NCI-H446 treated with DMSO at 0.1 percent for 48 hours (cell line): Measurements from ENCODE around the gene SS18.

Experiments used
- DNase-seq: peaks from one replicate; lab custom pipeline; 2025; lab: John Stamatoyannopoulos, UW

SS18 gene

DNA sequence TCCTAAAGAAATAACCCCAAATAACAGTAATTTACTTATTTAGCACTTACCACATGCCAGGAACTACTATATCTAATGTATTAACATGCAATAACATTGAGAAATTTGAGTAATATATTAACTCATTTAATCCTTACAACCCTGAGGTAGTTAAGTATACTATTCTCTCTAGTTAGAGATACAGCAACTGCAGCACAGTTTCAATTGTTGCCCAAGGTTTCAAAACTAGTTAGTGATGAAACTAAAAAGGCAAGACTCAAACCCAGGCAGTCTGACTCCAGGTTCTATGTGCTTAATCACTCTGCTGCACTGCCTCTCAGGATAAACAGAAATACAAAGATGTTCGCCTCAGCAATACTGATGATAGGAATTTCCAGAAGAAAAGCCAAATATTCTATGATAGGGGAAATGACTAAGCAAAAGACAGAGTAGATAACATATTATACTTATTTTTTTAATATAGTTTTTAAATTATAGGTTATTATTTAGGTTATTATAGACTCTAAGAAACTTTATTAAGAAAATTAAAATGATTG lies 88.0 kb downstream of the SS18 start:
- no peak for DNase-seq

DNA sequence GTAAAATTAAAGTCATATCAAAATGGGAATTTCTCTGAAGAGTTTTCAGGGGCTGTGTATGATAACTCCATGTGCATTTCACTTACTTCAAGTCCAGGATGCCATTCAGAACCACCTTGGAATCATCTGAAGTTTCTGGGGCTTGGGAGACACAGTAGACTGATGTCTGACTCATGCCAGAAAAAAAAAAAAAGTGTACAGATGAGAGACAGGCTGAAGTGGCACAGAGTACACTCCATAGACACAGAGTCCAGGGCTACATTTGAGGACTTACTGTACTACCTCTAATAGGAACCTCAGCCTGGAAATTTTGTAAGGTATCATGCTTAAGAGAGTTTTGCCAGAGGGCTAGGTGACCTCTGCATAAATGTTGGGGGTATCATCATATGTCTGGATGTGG lies 92.0 kb downstream of the SS18 start:
- no peak for DNase-seq

DNA sequence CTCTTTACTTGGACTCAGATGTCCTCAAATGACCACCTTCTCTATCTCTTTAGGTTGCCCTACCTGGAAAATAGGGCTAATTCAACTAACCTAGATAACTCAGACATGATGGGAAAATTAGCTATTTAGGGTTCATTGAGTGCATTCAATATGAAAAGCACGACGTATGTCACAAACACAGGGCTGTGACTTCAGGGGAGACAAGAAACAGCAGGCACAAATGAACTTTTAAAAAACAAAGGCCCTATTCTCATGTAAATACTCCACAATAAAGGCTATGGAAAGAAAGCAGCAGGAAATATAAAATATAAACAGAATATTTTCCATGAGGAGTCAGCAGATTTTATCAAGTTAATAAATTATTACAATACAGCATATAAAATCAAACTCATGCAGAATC lies 97.8 kb downstream of the SS18 start:
- no peak for DNase-seq

DNA sequence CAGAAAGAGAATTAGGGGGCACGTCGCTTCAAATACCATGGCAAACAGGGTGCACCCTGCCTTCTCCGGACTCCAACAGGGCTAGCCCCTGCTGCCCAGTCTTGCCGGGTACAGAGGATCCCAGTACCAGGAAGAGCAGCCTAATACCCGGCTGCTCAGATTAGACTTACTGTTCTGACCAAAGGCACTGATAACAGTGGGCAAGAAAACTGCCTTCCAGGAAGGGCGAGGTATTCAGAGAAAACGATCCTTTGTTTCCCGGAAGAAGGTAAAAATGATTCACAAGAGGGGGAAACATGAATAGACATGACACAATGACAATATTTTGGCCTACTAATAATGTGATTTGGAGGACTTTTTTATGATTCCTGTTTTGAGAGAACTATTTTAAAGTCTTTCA lies 99.9 kb downstream of the SS18 start:
- no peak for DNase-seq

DNA sequence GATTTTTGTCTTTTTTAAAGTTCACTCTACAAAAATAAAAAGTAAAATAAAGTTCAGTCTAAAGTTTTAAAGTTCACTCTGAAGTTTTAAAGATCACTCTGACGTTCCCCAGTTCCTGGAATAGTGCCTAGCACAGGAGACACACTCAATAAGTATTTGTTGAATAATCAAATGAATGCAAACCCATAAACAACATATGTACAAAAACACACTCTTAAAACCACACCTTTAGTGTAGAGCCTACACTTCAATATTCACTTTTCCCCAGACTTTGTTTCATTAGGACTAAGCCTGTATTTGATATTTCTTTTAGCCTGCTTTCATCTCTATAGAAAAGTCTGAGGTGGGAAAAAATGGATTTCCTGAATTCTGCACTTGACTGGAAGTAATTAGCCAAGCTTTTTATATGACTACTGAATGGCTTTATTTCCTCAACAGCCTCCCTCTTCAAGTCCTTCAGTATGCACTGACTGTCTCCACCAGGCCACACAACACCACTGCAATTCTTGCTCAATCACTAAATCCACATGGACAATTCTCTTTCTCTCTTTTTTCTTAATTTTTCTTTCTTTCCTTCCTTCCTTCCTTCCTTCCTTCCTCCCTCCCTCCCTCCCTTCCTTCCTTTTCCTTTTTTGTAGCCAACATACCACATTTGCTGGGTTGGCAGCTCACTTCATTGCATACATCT lies 104.6 kb downstream of the SS18 start:
- DNase-seq, result no peak

DNA sequence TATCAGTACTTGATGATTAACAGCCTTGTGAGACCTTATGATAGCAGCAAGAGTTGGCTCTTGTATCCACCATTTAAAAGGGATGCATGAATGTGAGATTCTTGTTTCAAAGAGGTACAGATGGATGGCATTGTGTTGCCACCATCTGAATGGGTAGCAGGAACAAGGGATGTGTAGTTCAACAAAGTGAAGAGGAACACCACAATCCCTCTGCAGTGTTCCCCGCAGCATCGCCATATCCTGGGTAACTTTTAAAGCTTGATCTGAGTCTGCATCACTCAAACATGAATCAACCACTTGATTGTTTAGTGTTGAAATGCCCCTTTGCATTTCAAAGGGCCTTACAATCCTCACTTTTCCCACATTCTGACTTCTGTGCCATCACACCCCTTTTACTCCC lies 106.7 kb downstream of the SS18 start:
- DNase-seq, result no peak

DNA sequence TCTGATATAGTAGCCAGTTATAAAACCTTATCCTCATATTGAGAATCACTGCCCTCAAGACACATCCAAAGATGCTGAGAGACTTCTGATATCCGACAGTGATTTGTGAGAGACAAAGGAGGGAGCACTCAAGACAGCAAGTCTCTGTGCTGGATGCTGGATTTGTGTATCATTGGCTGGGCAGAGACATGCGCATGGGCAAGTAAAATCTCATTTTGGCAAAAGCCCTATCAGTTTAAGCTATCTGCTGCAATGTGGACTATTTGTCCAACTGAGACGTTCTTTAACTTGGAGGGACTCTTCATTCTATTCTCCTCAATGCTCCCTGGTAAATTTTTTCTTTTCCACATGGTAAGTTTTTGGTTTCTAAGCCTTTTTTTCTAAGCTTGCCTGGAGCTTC lies 107.5 kb downstream of the SS18 start:
- no peak for DNase-seq

DNA sequence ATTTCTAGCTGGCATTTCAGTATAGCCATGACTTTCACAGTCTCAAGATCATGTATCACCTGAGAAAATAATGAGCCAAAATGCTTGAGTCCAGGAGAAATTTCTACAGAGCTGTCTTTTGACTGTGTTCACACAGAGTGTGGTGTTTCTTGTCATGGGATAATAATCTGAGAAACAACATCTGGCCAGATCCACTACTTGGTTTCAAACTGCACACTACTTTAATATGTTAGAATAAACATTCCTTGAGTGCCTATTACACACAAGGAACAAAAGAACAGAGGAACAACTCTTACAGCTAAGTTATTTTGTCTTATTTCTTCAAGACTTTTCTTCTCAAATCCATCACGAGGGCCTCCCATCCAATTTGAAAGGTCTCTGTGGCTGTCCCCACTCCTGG lies 108.3 kb downstream of the SS18 start:
- DNase-seq, result no peak

DNA sequence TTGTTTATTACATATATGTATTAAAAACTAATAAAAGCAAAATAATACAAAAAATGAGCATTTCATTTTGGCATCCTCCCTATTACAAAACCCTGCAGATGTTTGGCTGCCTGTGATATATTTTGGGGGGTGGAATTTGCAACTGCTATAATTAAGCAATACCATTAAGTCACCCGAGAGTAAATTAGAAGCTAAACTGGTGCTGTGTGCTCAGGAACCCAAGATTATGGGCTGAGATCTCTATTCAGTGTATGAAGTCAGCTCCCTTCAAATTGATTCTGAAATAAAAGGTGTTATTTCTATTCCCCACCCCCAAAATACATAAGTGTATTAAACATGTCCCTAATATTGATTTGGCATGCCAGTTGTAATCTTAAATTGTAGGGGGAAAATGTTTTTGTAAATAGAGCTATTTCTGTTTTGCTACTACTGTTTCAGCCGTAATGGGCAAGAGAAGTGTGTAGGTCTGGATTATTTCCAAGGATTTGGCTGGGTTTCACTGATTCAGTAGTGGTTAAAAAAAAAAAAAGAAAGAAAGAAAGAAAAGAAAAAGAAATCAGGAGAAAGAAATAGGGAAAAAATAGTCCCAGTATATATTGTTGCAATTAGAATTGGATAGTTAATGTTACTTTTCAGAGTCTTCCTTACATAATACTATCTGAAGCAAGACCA lies 110.9 kb downstream of the SS18 start:
- DNase-seq, result no peak

DNA sequence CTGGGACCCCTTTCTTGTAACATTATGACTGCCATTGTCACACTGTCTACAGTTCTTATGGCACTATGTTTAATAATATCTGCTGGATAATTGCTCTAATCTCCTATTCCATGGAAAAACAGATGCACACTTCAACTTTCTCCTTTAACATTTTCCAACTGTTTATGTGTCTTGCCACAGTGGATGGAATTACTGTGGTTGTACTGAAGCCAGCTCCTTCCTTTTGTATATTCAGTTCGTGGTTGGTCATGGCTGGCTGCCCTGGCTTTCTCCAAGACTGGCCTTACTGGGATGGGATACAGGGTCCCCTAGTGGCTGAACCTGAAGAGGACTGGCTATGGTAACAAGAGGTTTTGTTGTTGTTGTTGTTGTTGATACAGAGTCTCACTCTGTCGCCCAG lies 113.9 kb downstream of the SS18 start:
- no peak for DNase-seq

DNA sequence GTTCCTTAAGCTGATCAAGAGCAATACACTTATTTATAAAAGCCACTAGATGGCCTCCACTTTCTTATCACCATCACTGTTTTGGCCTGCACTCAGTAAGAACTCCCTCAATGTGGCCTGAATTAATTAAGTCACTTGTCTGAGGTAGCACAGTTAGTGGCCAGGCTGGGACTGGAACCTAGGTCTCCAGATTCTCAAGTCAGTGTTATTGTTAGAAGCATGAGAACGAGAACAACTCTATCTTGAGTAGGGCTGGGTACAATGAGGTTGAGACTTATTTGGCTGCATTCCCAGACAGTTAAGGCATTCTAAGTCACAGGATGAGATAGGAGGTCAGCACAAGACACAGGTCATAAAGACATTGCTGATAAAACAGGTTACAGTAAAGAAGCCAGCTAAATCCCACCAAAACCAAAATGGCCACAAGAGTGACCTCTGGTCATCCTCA lies 115.8 kb downstream of the SS18 start:
- DNase-seq, result no peak
